Lung (tissue), 12 donors: ENCODE data around the gene ADCY10. TPM values are rescaled to one million over a fixed set of nuclear protein-coding genes. Genes with fewer than 3 reads are reported as not detected.

ENCODE experiments used
- ATAC-seq: fragments of 200-7000 bp; cut with Tn5 transposase; one replicate; pipeline ENCODE4 v1.9.1; 2020; ENCODE audit warnings: moderate number of reproducible peaks; ENCODE audit not compliant: insufficient read depth, low FRiP score
- DNase-seq, 3 donors: peaks; one replicate each; pipeline ENCODE4 v3.0.0-alpha.2; 2013 to 2017
- H3K27ac ChIP-seq, 2 donors: one replicate each; pipeline ENCODE4 v1.5.1; 2013; ENCODE audit warnings: mild to moderate bottlenecking in 2 of 2, moderate library complexity in 2 of 2, control low read depth in 1 of 2, inconsistent platforms in 1 of 2, low read depth in 1 of 2, low read length in 1 of 2
- H3K27me3 ChIP-seq, 3 donors: one replicate each; pipeline ENCODE4 v1.5.1; 2013; ENCODE audit warnings: low read length in 2 of 3; ENCODE audit not compliant: control insufficient read depth in 3 of 3, insufficient read depth in 3 of 3
- H3K36me3 ChIP-seq, 4 donors: one replicate each; pipeline ENCODE4 v1.5.1; 2013; ENCODE audit warnings: low read length in 4 of 4, mild to moderate bottlenecking in 1 of 4, moderate library complexity in 1 of 4; ENCODE audit not compliant: control insufficient read depth in 4 of 4, insufficient read depth in 4 of 4
- H3K4me1 ChIP-seq, 5 donors: one replicate each; pipeline ENCODE4 v1.5.1; 2013; ENCODE audit warnings: low read length in 5 of 5, mild to moderate bottlenecking in 2 of 5, moderate library complexity in 1 of 5; ENCODE audit not compliant: control insufficient read depth in 5 of 5, insufficient read depth in 5 of 5
- H3K4me3 ChIP-seq: one replicate; pipeline ENCODE4 v1.5.1; 2013; ENCODE audit warnings: mild to moderate bottlenecking, control low read depth, moderate library complexity
- H3K9ac ChIP-seq, 2 donors: one replicate each; pipeline ENCODE4 v1.5.1; 2013; ENCODE audit warnings: low read length in 2 of 2, control low read depth in 1 of 2; ENCODE audit not compliant: insufficient read depth in 1 of 2
- H3K9me3 ChIP-seq, 4 donors: one replicate each; pipeline ENCODE4 v1.5.1; 2013; ENCODE audit warnings: low read length in 3 of 4, mild to moderate bottlenecking in 1 of 4, moderate library complexity in 1 of 4; ENCODE audit not compliant: control insufficient read depth in 4 of 4, insufficient read depth in 3 of 4
- CTCF ChIP-seq: IDR thresholded peaks from 2 replicates; pipeline ENCODE4 v1.5.1; 2012; ENCODE audit warnings: mild to moderate bottlenecking; ENCODE audit errors: control extremely low read depth, extremely low read depth
- WGBS, 2 donors: extraction: QIAGEN DNeasy Blood & Tissue Kit; methylation state at CpG; one replicate each; pipeline ENCODE4 v1.1.7; 2013; 5-methylcytosine and 5-hydroxymethylcytosine counted together
- polyA plus RNA-seq, 2 donors: library from polyadenylated mRNA; stranded (reverse); fragments of 200-250 nt; gene quantifications; one replicate each; pipeline ENCODE4 v1.2.1, GENCODE V29; 2013
- total RNA-seq, 2 donors: library from RNA; depleted of rRNA in 1 of 2; stranded (reverse); fragments of >200 nt in 1 of 2; gene quantifications; one replicate each; pipeline ENCODE4 v1.2.1, GENCODE V29; 2014 to 2021
- donor health status: control.
- donor health status: control.
- donor health status: Bipolar disorder and iron deficiency.
- donor health status: healthy.
- donor health status: DM: yes; HTN: yes; CAD: no.

The ADCY10 gene
- total and polyA plus RNA-seq, 4 donors = 0.06 to 0.10 (median 0.09) TPM; not detected in 1

GRCh38 chr1:167924543-167925231, 10.8 kb upstream of the ADCY10 start:
- Histone ChIP-seq H3K36me3 (peaks cover 0 to 4% (median 0%) of the 10 kb centered on the region in 4 donors), H3K4me1 (peaks cover 0 to 15% (median 2%) of the 10 kb centered on the region in 5 donors)

GRCh38 chr1:167924102-167924501, 10.2 kb upstream of the ADCY10 start:
- 90 to 94% methylated on average over 2 of the region's 2 CpGs for WGBS, 2 donors
- Histone ChIP-seq H3K9me3 (no peaks in the 10 kb centered on the region), H3K9ac (no peak overlapping the region), H3K4me3 (no peak overlapping the region), H3K36me3 (peaks cover 0 to 4% (median 0%) of the 10 kb centered on the region in 4 donors), H3K27me3 (no peaks in the 10 kb centered on the region), H3K27ac (no peak overlapping the region), H3K4me1 (peaks cover 0 to 15% (median 2%) of the 10 kb centered on the region in 5 donors)
- ATAC-seq (no peak), DNase-seq (no peak)
- no peak for TF ChIP-seq CTCF

More at GRCh38 chr1:167924543-167925231, 10.8 kb upstream of the ADCY10 start:
- no peaks in the 10 kb centered on the region for H3K9me3 ChIP-seq
- WGBS, 2 donors = 94% methylated on average over 2 of the region's 2 CpGs
- H3K4me3 ChIP-seq = no peak overlapping the region
- H3K9ac ChIP-seq = no peak overlapping the region
- DNase-seq = no peak
- H3K27me3 ChIP-seq = no peaks in the 10 kb centered on the region
- no peak for TF ChIP-seq CTCF
- no peak overlapping the region for H3K27ac ChIP-seq
- ATAC-seq = no peak

GRCh38 chr1:167923324-167924056, 9.6 kb upstream of the ADCY10 start:
- no peak for ATAC-seq
- no peaks in the 10 kb centered on the region for H3K27me3 ChIP-seq
- no peak for DNase-seq
- H3K36me3 ChIP-seq = peaks cover 0 to 4% (median 0%) of the 10 kb centered on the region in 4 donors
- no peak overlapping the region for H3K27ac ChIP-seq
- WGBS, 2 donors = 87 to 98% methylated on average over 3 of the region's 3 CpGs
- H3K9me3 ChIP-seq = no peaks in the 10 kb centered on the region
- H3K4me1 ChIP-seq = peaks cover 0 to 15% (median 2%) of the 10 kb centered on the region in 5 donors
- TF ChIP-seq CTCF = no peak
- H3K4me3 ChIP-seq = no peak overlapping the region
- H3K9ac ChIP-seq = no peak overlapping the region
